Peyer's patch (tissue), 4 donors: ENCODE results near the gene ZIC5.

ENCODE experiments used
- POLR2A ChIP-seq, 2 donors: fragments of 450-650 bp; IDR thresholded peaks; one replicate each; pipeline ENCODE4 v1.5.1; 2017; ENCODE audit warnings: antibody characterized with exemption in 2 of 2, mild to moderate bottlenecking in 2 of 2, moderate library complexity in 2 of 2
- TF ChIP-seq, protein P1 (sequence below), 6 experiments: fragments of 450-650 bp in 4 of 6; fragments of 200-600 bp in 2 of 6; sonication (generic) in 1 of 6; IDR thresholded peaks; one replicate each; pipeline ENCODE4 v1.5.1; 2017 to 2019; ENCODE audit warnings: antibody characterized with exemption in 6 of 6, mild to moderate bottlenecking in 3 of 6, moderate library complexity in 1 of 6

DNA sequence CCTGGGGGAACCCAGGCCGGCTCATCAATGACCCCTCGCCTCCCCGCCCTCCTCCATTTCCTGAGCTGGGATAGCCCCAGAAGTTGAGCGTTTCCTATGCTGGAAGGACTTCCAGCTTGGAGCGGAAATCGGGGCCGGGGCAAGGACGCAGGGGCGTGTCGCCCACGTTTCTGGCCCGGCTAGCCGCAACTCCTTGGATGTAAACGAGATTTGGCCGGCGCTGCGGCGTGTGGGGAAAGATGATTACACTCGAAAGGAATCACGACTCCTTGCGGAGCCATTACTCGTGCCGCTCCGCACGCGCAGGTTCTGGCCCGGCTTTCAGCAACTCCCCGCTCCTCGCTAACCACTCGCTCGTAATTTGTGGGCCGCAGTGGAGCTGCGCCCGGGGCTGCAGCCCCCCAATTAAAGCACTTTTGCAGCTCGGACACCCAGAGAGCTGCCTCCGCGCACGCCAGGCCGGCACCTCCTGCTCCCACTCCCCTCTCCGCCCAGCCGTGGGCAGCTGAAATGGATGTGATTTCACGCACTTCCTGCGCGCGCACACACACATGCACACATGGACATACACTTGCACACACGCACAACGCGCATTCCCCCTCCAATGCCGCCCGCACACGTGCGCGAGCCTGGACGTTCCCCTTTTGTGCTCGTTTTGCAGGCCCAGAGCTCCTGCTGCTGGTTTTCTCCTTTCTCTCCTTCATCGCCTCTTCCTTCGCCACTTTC, 15.7 kb downstream of the ZIC5 start:
- TF ChIP-seq, protein P1, sequence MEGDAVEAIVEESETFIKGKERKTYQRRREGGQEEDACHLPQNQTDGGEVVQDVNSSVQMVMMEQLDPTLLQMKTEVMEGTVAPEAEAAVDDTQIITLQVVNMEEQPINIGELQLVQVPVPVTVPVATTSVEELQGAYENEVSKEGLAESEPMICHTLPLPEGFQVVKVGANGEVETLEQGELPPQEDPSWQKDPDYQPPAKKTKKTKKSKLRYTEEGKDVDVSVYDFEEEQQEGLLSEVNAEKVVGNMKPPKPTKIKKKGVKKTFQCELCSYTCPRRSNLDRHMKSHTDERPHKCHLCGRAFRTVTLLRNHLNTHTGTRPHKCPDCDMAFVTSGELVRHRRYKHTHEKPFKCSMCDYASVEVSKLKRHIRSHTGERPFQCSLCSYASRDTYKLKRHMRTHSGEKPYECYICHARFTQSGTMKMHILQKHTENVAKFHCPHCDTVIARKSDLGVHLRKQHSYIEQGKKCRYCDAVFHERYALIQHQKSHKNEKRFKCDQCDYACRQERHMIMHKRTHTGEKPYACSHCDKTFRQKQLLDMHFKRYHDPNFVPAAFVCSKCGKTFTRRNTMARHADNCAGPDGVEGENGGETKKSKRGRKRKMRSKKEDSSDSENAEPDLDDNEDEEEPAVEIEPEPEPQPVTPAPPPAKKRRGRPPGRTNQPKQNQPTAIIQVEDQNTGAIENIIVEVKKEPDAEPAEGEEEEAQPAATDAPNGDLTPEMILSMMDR (IDR thresholded peaks at IDR 0.05), result no peak
- TF ChIP-seq POLR2A (IDR thresholded peaks at IDR 0.05), result no peak
